AG08396 (cell line): ENCODE results near the gene HOXA5.

Experiments used
- DNase-seq: peaks from one replicate; pipeline ENCODE4 v3.0.0; 2012; ENCODE audit warnings: low spot score, mixed read lengths

The HOXA5 gene

GRCh38 chr7:27143023-27143949 is at the start of gene HOXA5:
Gene HOXA5, minus strand, starts transcription at chr7:27143681. Its CDS starts 74 bp downstream, at chr7:27143607.
- peak; percentile 97 for DNase-seq

GRCh38 chr7:27192546-27193334 is 49.3 kb upstream of the HOXA5 start:
- DNase-seq = peak; percentile 61

GRCh38 chr7:27191833-27192545 is 48.5 kb upstream of the HOXA5 start:
- DNase-seq = no peak

- DNase-seq = no peak
Observed at GRCh38 chr7:27191161-27191731, 47.8 kb upstream of the HOXA5 start.

GRCh38 chr7:27189997-27190748 is 46.7 kb upstream of the HOXA5 start:
- no peak for DNase-seq

GRCh38 chr7:27189295-27189996 is 46.0 kb upstream of the HOXA5 start:
- no peak for DNase-seq

- DNase-seq = no peak
Observed at GRCh38 chr7:27188386-27189294, 45.2 kb upstream of the HOXA5 start.

GRCh38 chr7:27187475-27188385 is 44.2 kb upstream of the HOXA5 start:
- no peak for DNase-seq

- no peak for DNase-seq
Observed at GRCh38 chr7:27186668-27187474, 43.4 kb upstream of the HOXA5 start.

GRCh38 chr7:27185854-27186667 is 42.6 kb upstream of the HOXA5 start:
- DNase-seq = no peak

- peak; percentile 67 for DNase-seq
Observed at GRCh38 chr7:27185013-27185853, 41.8 kb upstream of the HOXA5 start, which contains the start of gene HOXA11. Gene HOXA11, minus strand, starts transcription at chr7:27185232. Its CDS starts 88 bp downstream, at chr7:27185144.

- DNase-seq = peak; percentile 60
Observed at GRCh38 chr7:27184337-27185012, 41.0 kb upstream of the HOXA5 start.

GRCh38 chr7:27183682-27184336 is 40.3 kb upstream of the HOXA5 start:
- no peak for DNase-seq
